Osteoblast (primary cell): ENCODE results near the gene ADGRG4. TPM values are rescaled to one million over a fixed set of nuclear protein-coding genes. Genes with fewer than 3 reads are reported as not detected.
"Not testable (repeated sequence)": the region's sequence is repeated elsewhere in the genome, so short reads cannot be mapped to it uniquely, and the experiment has no call there.

Source experiments
- DNase-seq: peaks from one replicate; pipeline ENCODE4 v3.0.0; 2011; ENCODE audit warnings: low spot score, mixed read lengths; ENCODE audit not compliant: insufficient read length; ENCODE audit errors: missing footprints
- H2AFZ ChIP-seq: 2 replicates; pipeline ENCODE4 v1.6.0; 2011; ENCODE audit warnings: mild to moderate bottlenecking, low read length
- H3K27ac ChIP-seq: 2 replicates; pipeline ENCODE4 v1.5.1; 2011; ENCODE audit warnings: mild to moderate bottlenecking, low read depth, low read length, moderate library complexity
- H3K27me3 ChIP-seq: 2 replicates; pipeline ENCODE4 v1.6.0; 2012; ENCODE audit warnings: mild to moderate bottlenecking, control low read depth, inconsistent platforms, low read length, moderate library complexity; ENCODE audit not compliant: insufficient read depth
- H3K36me3 ChIP-seq: 2 replicates; pipeline ENCODE4 v1.5.1; 2011; ENCODE audit warnings: mild to moderate bottlenecking, low read length, control low read depth, moderate library complexity; ENCODE audit not compliant: insufficient read depth
- H3K4me1 ChIP-seq: 2 replicates; pipeline ENCODE4 v1.5.1; 2011; ENCODE audit warnings: mild to moderate bottlenecking, low read length, control low read depth, moderate library complexity; ENCODE audit not compliant: insufficient read depth
- H3K4me2 ChIP-seq: 2 replicates; pipeline ENCODE4 v1.6.0; 2011; ENCODE audit warnings: mild to moderate bottlenecking, low read length; ENCODE audit not compliant: insufficient read depth
- H3K4me3 ChIP-seq: fragments of 200-600 bp; sonication (generic); 3 replicates; pipeline ENCODE4 v1.5.1; 2012; ENCODE audit warnings: mild to moderate bottlenecking, low read length, inconsistent platforms; ENCODE audit not compliant: insufficient read depth
- H3K79me2 ChIP-seq: 2 replicates; pipeline ENCODE4 v1.6.0; 2012; ENCODE audit warnings: mild to moderate bottlenecking, low read length, control low read depth, inconsistent platforms; ENCODE audit not compliant: insufficient read depth
- H3K9me3 ChIP-seq: 2 replicates; pipeline ENCODE4 v1.5.1; 2011; ENCODE audit warnings: low read depth, low read length, control low read depth
- H4K20me1 ChIP-seq: 2 replicates; pipeline ENCODE4 v1.6.0; 2012; ENCODE audit warnings: mild to moderate bottlenecking, low read length, control low read depth; ENCODE audit not compliant: insufficient read depth
- total RNA-seq: library from RNA; depleted of rRNA; stranded (reverse); fragments of >200 nt; gene quantifications from 2 replicates; pipeline ENCODE4 v1.2.3, GENCODE V29; 2012
- TF ChIP-seq, protein P1 (sequence below): IDR thresholded peaks from 2 replicates; pipeline ENCODE4 v1.5.1; 2011; ENCODE audit warnings: mild to moderate bottlenecking, low read depth, low read length, moderate library complexity; ENCODE audit errors: extremely low read depth

The ADGRG4 gene
- total RNA-seq, 1 donor = not detected

DNA sequence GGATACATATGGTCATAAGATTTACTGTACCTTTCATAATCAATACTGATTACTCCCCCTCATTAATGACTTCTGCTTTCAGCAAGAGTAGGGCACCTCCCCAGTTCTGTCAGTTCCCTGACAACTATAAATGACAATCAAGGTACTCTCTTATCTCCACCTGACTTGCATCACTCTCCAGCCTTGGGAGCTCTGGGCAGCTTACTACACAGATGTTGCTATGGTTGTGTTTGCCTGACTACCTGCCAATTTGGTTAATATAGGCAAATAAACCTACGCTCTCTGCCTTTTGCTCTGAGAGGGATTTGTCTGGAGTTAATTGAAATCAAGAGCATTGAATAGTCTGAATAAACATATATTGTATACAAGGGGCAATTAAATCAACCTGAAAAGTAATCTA, 26.8 kb upstream of the ADGRG4 start:
- TF ChIP-seq, protein P1, sequence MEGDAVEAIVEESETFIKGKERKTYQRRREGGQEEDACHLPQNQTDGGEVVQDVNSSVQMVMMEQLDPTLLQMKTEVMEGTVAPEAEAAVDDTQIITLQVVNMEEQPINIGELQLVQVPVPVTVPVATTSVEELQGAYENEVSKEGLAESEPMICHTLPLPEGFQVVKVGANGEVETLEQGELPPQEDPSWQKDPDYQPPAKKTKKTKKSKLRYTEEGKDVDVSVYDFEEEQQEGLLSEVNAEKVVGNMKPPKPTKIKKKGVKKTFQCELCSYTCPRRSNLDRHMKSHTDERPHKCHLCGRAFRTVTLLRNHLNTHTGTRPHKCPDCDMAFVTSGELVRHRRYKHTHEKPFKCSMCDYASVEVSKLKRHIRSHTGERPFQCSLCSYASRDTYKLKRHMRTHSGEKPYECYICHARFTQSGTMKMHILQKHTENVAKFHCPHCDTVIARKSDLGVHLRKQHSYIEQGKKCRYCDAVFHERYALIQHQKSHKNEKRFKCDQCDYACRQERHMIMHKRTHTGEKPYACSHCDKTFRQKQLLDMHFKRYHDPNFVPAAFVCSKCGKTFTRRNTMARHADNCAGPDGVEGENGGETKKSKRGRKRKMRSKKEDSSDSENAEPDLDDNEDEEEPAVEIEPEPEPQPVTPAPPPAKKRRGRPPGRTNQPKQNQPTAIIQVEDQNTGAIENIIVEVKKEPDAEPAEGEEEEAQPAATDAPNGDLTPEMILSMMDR = no peak
- no peak overlapping the region for H2AFZ ChIP-seq
- no peaks in the 10 kb centered on the region for H3K9me3 ChIP-seq
- no peaks in the 10 kb centered on the region for H3K27me3 ChIP-seq
- H3K36me3 ChIP-seq = no peaks in the 10 kb centered on the region
- H3K4me1 ChIP-seq = no peaks in the 10 kb centered on the region
- H4K20me1 ChIP-seq = no peaks in the 10 kb centered on the region
- H3K79me2 ChIP-seq = no peaks in the 10 kb centered on the region
- no peak overlapping the region for H3K4me2 ChIP-seq
- no peak overlapping the region for H3K4me3 ChIP-seq
- no peak overlapping the region for H3K27ac ChIP-seq
- no peak for DNase-seq

DNA sequence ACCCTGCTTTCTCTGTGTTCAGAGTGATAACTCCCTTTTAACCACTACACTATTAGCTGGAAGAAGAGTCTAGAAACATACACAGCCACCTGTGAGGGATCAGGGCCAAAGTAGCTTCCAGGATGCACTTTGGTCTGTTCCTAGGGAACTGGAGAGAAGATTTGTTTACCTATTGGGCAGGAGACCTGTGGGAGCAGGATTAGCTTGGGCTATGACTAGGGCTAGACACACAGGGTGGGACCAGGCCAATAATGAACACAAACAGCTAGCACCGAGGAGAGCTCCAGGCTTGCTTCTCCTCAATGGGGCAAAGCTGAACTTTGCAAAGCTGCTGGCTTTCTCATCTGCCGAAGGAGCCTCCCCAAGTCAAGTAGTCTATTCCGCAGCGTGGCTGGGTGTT, 25.2 kb upstream of the ADGRG4 start:
- H2AFZ ChIP-seq = no peak overlapping the region
- no peaks in the 10 kb centered on the region for H3K9me3 ChIP-seq
- H3K4me3 ChIP-seq = no peak overlapping the region
- no peaks in the 10 kb centered on the region for H3K36me3 ChIP-seq
- H3K79me2 ChIP-seq = no peaks in the 10 kb centered on the region
- no peak overlapping the region for H3K4me2 ChIP-seq
- no peaks in the 10 kb centered on the region for H3K4me1 ChIP-seq
- no peaks in the 10 kb centered on the region for H3K27me3 ChIP-seq
- TF ChIP-seq, protein P1 = no peak
- no peak overlapping the region for H3K27ac ChIP-seq
- no peaks in the 10 kb centered on the region for H4K20me1 ChIP-seq
- no peak for DNase-seq

DNA sequence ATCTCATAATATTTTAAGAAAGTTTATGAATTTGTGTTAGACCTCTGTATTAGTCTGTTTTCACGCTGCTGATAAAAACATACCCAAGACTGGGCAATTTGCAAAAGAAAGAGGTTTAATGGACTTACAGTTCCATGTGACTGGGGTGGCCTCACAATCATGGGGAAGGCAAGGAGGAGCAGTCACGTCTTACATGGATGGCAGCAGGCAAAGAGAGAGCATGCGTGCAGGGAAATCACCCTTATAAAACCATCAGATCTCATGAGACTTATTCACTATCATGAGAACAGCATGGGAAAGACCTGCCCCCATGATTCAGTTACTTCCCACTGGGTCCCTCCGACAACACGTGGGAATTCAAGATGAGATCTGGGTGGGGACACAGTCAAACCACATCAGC, 14.4 kb upstream of the ADGRG4 start:
- H4K20me1 ChIP-seq, H2AFZ ChIP-seq, H3K27ac ChIP-seq, H3K36me3 ChIP-seq, H3K4me1 ChIP-seq, DNase-seq, H3K79me2 ChIP-seq, H3K9me3 ChIP-seq, H3K4me2 ChIP-seq, H3K27me3 ChIP-seq, H3K4me3 ChIP-seq: not testable (repeated sequence)

DNA sequence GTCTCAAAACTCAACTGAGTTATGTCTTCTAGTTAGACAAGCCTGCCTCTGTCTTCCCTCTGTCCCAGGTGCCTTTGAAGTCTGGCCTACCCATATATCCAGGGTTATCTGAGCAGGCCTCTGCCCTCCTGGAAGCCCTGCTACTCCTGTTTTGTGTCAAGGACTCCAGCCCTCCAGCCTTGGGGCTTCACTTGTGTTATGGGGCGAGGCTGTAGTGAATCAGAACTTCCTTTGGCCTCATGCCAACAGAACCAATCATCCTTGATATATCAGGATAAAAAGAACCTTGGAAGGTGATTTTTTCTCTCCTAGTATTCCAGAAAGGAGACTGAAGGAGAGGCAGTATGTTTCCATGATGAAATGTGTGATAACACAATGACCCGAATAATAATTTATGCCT, 8.9 kb upstream of the ADGRG4 start:
- no peak for DNase-seq
- no peaks in the 10 kb centered on the region for H3K9me3 ChIP-seq
- H4K20me1 ChIP-seq = no peaks in the 10 kb centered on the region
- H3K79me2 ChIP-seq = no peaks in the 10 kb centered on the region
- H3K4me1 ChIP-seq = no peaks in the 10 kb centered on the region
- no peaks in the 10 kb centered on the region for H3K36me3 ChIP-seq
- H3K4me3 ChIP-seq = no peak overlapping the region
- no peak overlapping the region for H3K27ac ChIP-seq
- H3K27me3 ChIP-seq = peaks cover 4% of the 10 kb centered on the region
- no peak overlapping the region for H3K4me2 ChIP-seq
- TF ChIP-seq, protein P1 = no peak
- no peak overlapping the region for H2AFZ ChIP-seq
